ENCODE data around the gene TNS2. TPM values are rescaled to one million over a fixed set of nuclear protein-coding genes. Genes with fewer than 3 reads are reported as not detected.

Gene TNS2
- total and polyA plus RNA-seq, 9 of the 15 experiments (the other 6 are each of a cell fraction or from before 2014, with no cell fraction given): 0.28 to 3.1 (median 1.2) TPM; not detected in 1

- TF ChIP-seq, protein P1, sequence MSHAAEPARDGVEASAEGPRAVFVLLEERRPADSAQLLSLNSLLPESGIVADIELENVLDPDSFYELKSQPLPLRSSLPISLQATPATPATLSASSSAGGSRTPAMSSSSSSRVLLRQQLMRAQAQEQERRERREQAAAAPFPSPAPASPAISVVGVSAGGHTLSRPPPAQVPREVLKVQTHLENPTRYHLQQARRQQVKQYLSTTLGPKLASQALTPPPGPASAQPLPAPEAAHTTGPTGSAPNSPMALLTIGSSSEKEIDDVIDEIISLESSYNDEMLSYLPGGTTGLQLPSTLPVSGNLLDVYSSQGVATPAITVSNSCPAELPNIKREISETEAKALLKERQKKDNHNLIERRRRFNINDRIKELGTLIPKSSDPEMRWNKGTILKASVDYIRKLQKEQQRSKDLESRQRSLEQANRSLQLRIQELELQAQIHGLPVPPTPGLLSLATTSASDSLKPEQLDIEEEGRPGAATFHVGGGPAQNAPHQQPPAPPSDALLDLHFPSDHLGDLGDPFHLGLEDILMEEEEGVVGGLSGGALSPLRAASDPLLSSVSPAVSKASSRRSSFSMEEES (CRISPR knock-in tag; IDR thresholded peaks at IDR 0.05): peak; percentile 99
- TF ChIP-seq TCF7L2 (IDR thresholded peaks at IDR 0.05; ENCODE audit: low read depth, low read length) (no peak), ZSCAN32 (CRISPR knock-in tag; IDR thresholded peaks at IDR 0.05) (0 out of 2 replicates have a peak, but pooled peaks have one; percentile 33), SMARCC2 (IDR thresholded peaks at IDR 0.05; ENCODE audit: low read depth) (no peak), ZFPM2 (CRISPR knock-in tag; IDR thresholded peaks at IDR 0.05) (0 out of 2 replicates have a peak, but pooled peaks have one; percentile 18), RBM34 (IDR thresholded peaks at IDR 0.05; ENCODE audit: borderline replicate concordance, insufficient read depth, low read length) (no peak), MYC (IDR thresholded peaks at IDR 0.05; ENCODE audit: low read depth, low read length) (peak; percentile 95), MYC (CRISPR knock-in tag; IDR thresholded peaks at IDR 0.05; ENCODE audit: borderline replicate concordance, low read depth) (no peak), RFX5 (IDR thresholded peaks at IDR 0.05; ENCODE audit: low read depth, low read length) (no peak), PTBP1 (IDR thresholded peaks at IDR 0.05; ENCODE audit: low read depth, low read length) (no peak), PPARD (CRISPR knock-in tag; IDR thresholded peaks at IDR 0.05) (no peak), NFRKB (IDR thresholded peaks at IDR 0.05; ENCODE audit: low read depth) (peak; percentile 100), SRSF3 (IDR thresholded peaks at IDR 0.05; ENCODE audit: insufficient read depth, low read length) (no peak), FOXA3 (CRISPR knock-in tag; conservative IDR thresholded peaks at IDR 0.05 in 1 of 2, IDR thresholded peaks at IDR 0.05 in 1 of 2) (no peak), IRF2 (CRISPR knock-in tag; IDR thresholded peaks at IDR 0.05) (no peak), ESRRA (IDR thresholded peaks at IDR 0.05; ENCODE audit: borderline replicate concordance, low read depth) (peak; percentile 66), ZBTB7A (IDR thresholded peaks at IDR 0.05; ENCODE audit: borderline replicate concordance, control insufficient read depth, low read depth, low read length) (no peak), MECOM (CRISPR knock-in tag; IDR thresholded peaks at IDR 0.05) (no peak), ZNF785 (CRISPR knock-in tag; IDR thresholded peaks at IDR 0.05) (no peak)
- TF ChIP-seq, protein P2, sequence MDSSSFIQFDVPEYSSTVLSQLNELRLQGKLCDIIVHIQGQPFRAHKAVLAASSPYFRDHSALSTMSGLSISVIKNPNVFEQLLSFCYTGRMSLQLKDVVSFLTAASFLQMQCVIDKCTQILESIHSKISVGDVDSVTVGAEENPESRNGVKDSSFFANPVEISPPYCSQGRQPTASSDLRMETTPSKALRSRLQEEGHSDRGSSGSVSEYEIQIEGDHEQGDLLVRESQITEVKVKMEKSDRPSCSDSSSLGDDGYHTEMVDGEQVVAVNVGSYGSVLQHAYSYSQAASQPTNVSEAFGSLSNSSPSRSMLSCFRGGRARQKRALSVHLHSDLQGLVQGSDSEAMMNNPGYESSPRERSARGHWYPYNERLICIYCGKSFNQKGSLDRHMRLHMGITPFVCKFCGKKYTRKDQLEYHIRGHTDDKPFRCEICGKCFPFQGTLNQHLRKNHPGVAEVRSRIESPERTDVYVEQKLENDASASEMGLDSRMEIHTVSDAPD (CRISPR knock-in tag; IDR thresholded peaks at IDR 0.05): no peak
- TF ChIP-seq, protein P3, sequence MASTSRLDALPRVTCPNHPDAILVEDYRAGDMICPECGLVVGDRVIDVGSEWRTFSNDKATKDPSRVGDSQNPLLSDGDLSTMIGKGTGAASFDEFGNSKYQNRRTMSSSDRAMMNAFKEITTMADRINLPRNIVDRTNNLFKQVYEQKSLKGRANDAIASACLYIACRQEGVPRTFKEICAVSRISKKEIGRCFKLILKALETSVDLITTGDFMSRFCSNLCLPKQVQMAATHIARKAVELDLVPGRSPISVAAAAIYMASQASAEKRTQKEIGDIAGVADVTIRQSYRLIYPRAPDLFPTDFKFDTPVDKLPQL (IDR thresholded peaks at IDR 0.05; ENCODE audit: extremely low read depth, insufficient read length): no peak
- TF ChIP-seq, protein P4, sequence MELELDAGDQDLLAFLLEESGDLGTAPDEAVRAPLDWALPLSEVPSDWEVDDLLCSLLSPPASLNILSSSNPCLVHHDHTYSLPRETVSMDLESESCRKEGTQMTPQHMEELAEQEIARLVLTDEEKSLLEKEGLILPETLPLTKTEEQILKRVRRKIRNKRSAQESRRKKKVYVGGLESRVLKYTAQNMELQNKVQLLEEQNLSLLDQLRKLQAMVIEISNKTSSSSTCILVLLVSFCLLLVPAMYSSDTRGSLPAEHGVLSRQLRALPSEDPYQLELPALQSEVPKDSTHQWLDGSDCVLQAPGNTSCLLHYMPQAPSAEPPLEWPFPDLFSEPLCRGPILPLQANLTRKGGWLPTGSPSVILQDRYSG (tag; conservative IDR thresholded peaks at IDR 0.05; ENCODE audit: low read depth): peak; percentile 54; the same call in 1 of the 2 replicates
Measured at GRCh38 chr12:53005986-53006809, 43.7 kb upstream of the TNS2 start, which contains the start of gene EIF4B (continued).
